Measurements from ENCODE around the gene NIN.
A peak's percentile ranks its signal among the peaks of the same experiment; 100 is the strongest.

Gene NIN

GRCh38 chr14:50837850-50838470 lies 7.0 kb upstream of the NIN start:
- TF ChIP-seq ZFX (IDR thresholded peaks at IDR 0.05) (no peak), CTCF (conservative IDR thresholded peaks at IDR 0.05) (no peak)
- H3K27ac ChIP-seq: no peak overlapping the region

- H3K27ac ChIP-seq: no peak overlapping the region
- TF ChIP-seq CTCF (conservative IDR thresholded peaks at IDR 0.05) (no peak), ZFX (IDR thresholded peaks at IDR 0.05) (no peak)
These were observed 6.3 kb upstream of the NIN start for GRCh38 chr14:50837271-50837670.

- TF ChIP-seq CTCF (conservative IDR thresholded peaks at IDR 0.05) (no peak), ZFX (IDR thresholded peaks at IDR 0.05) (no peak)
- no peak overlapping the region for H3K27ac ChIP-seq
These were observed 5.6 kb upstream of the NIN start for GRCh38 chr14:50836515-50836914.

GRCh38 chr14:50835280-50835679 lies 4.3 kb upstream of the NIN start:
- no peak overlapping the region for H3K27ac ChIP-seq
- TF ChIP-seq ZFX (IDR thresholded peaks at IDR 0.05) (no peak), CTCF (conservative IDR thresholded peaks at IDR 0.05) (no peak)

- no peak for TF ChIP-seq ZFX (IDR thresholded peaks at IDR 0.05)
- H3K27ac ChIP-seq: no peak overlapping the region
These were observed 3.9 kb upstream of the NIN start for GRCh38 chr14:50834802-50835276.

- H3K27ac ChIP-seq: no peak overlapping the region; the same call in 1 of the 2 replicates
- no peak for TF ChIP-seq CTCF (conservative IDR thresholded peaks at IDR 0.05)
- TF ChIP-seq ZFX (IDR thresholded peaks at IDR 0.05): no peak
These were observed 2.1 kb upstream of the NIN start for GRCh38 chr14:50832935-50833630.

- peak overlapping the region; percentile 80; the same call in 1 of the 2 replicates for H3K27ac ChIP-seq
- no peak for TF ChIP-seq CTCF (conservative IDR thresholded peaks at IDR 0.05)
- TF ChIP-seq ZFX (IDR thresholded peaks at IDR 0.05): no peak
These were observed 785 bp upstream of the NIN start for GRCh38 chr14:50831726-50832168.
